Astrocyte (in vitro differentiated cells and primary cell): ENCODE measurements around the gene SGK1. TPM values are rescaled to one million over a fixed set of nuclear protein-coding genes. Genes with fewer than 3 reads are reported as not detected.

Source experiments
- DNase-seq: peaks from one replicate; pipeline ENCODE4 v3.0.0-alpha.2; 2010; ENCODE audit warnings: low read depth
- FAIRE-seq: peaks from 2 replicates; lab custom pipeline; 2011; peaks lifted over from hg19 to GRCh38; lab: Jason Lieb, UNC
- H2AFZ ChIP-seq: 2 replicates; pipeline ENCODE4 v1.6.0; 2012; ENCODE audit warnings: low read depth, low read length, inconsistent platforms
- H3K27ac ChIP-seq: 2 replicates; pipeline ENCODE4 v1.5.1; 2011; ENCODE audit warnings: low read depth, low read length, inconsistent platforms
- H3K27me3 ChIP-seq: 2 replicates; pipeline ENCODE4 v1.6.0; 2011; ENCODE audit warnings: low read length, inconsistent platforms; ENCODE audit not compliant: insufficient read depth
- H3K36me3 ChIP-seq: 2 replicates; pipeline ENCODE4 v1.5.1; 2011; ENCODE audit warnings: low read length, inconsistent platforms; ENCODE audit not compliant: insufficient read depth
- H3K4me1 ChIP-seq: 2 replicates; pipeline ENCODE4 v1.5.1; 2011; ENCODE audit warnings: low read length, inconsistent platforms; ENCODE audit not compliant: insufficient read depth
- H3K4me2 ChIP-seq: 2 replicates; pipeline ENCODE4 v1.6.0; 2012; ENCODE audit warnings: low read length, inconsistent platforms
- H3K4me3 ChIP-seq: 2 replicates; pipeline ENCODE4 v1.5.1; 2011; ENCODE audit warnings: low read depth, mild to moderate bottlenecking, low read length, inconsistent platforms; ENCODE audit not compliant: insufficient read depth
- H3K79me2 ChIP-seq: 2 replicates; pipeline ENCODE4 v1.6.0; 2012; ENCODE audit warnings: mild to moderate bottlenecking, low read length, inconsistent platforms; ENCODE audit not compliant: insufficient read depth
- H3K9ac ChIP-seq: 2 replicates; pipeline ENCODE4 v1.6.0; 2012; ENCODE audit warnings: mild to moderate bottlenecking, low read length, inconsistent platforms
- H3K9me3 ChIP-seq: 2 replicates; pipeline ENCODE4 v1.5.1; 2012; ENCODE audit warnings: low read depth, mild to moderate bottlenecking, low read length, inconsistent platforms; ENCODE audit not compliant: insufficient read depth
- H4K20me1 ChIP-seq: 2 replicates; pipeline ENCODE4 v1.6.0; 2012; ENCODE audit warnings: low read length, inconsistent platforms; ENCODE audit not compliant: insufficient read depth
- H3K27ac Mint-ChIP-seq: one replicate; pipeline ENCODE4 v1.8.0; 2021; ENCODE audit warnings: mild to moderate bottlenecking, mixed read lengths; ENCODE audit not compliant: unreplicated experiment
- H3K27me3 Mint-ChIP-seq: one replicate; pipeline ENCODE4 v1.8.0; 2021; ENCODE audit warnings: low read depth, mixed read lengths; ENCODE audit not compliant: unreplicated experiment
- H3K36me3 Mint-ChIP-seq: one replicate; pipeline ENCODE4 v1.8.0; 2021; ENCODE audit warnings: low read depth, mixed read lengths; ENCODE audit not compliant: unreplicated experiment
- H3K4me1 Mint-ChIP-seq: one replicate; pipeline ENCODE4 v1.8.0; 2021; ENCODE audit warnings: low read depth, mixed read lengths; ENCODE audit not compliant: unreplicated experiment
- H3K4me3 Mint-ChIP-seq: one replicate; pipeline ENCODE4 v1.8.0; 2021; ENCODE audit warnings: mild to moderate bottlenecking, moderate library complexity, mixed read lengths; ENCODE audit not compliant: unreplicated experiment
- H3K9me3 Mint-ChIP-seq: one replicate; pipeline ENCODE4 v1.8.0; 2021; ENCODE audit warnings: mild to moderate bottlenecking, mixed read lengths; ENCODE audit not compliant: unreplicated experiment
- CTCF ChIP-seq: IDR thresholded peaks from 2 replicates; pipeline ENCODE4 v1.5.1; 2011; ENCODE audit warnings: low read depth, mild to moderate bottlenecking, inconsistent platforms, low read length, moderate library complexity; ENCODE audit not compliant: insufficient read depth
- EZH2 ChIP-seq: IDR thresholded peaks from 2 replicates; pipeline ENCODE4 v1.6.1; 2012; ENCODE audit warnings: mild to moderate bottlenecking, low read length, inconsistent platforms; ENCODE audit not compliant: insufficient read depth
- total RNA-seq: library from RNA; stranded (reverse); gene quantifications from 2 replicates; pipeline ENCODE4 v1.2.1, GENCODE V29; 2021

SGK1 gene
- total RNA-seq, 1 donor from 2014 or later = 117 TPM

GRCh38 chr6:134351615-134352474 is 33.9 kb upstream of the SGK1 start:
- DNase-seq = no peak
- no peak overlapping the region for H2AFZ ChIP-seq
- TF ChIP-seq CTCF = no peak
- no peak for TF ChIP-seq EZH2
- H3K4me3 ChIP-seq = no peak overlapping the region
- no peaks in the 10 kb centered on the region for H3K9me3 ChIP-seq
- no peaks in the 10 kb centered on the region for H3K36me3 ChIP-seq
- Mint-ChIP-seq H3K9me3 (peaks cover 4% of the 10 kb centered on the region), H3K4me1 (peaks cover 33% of the 10 kb centered on the region), H3K27ac (no peak overlapping the region), H3K36me3 (no peaks in the 10 kb centered on the region), H3K4me3 (no peak overlapping the region), H3K27me3 (no peaks in the 10 kb centered on the region)
- no peak overlapping the region for H3K27ac ChIP-seq
- H3K4me1 ChIP-seq = peaks cover 30% of the 10 kb centered on the region
- H3K27me3 ChIP-seq = no peaks in the 10 kb centered on the region
- no peak overlapping the region for H3K9ac ChIP-seq
- no peak overlapping the region for H3K4me2 ChIP-seq
- H3K79me2 ChIP-seq = no peaks in the 10 kb centered on the region
- H4K20me1 ChIP-seq = no peaks in the 10 kb centered on the region
- no peak for FAIRE-seq

- Histone ChIP-seq H4K20me1 (no peaks in the 10 kb centered on the region), H3K4me2 (peak overlapping the region; percentile 84), H3K27me3 (no peaks in the 10 kb centered on the region), H3K4me3 (peak overlapping the region; percentile 50), H2AFZ (peak overlapping the region; percentile 57), H3K27ac (peak overlapping the region; percentile 97), H3K4me1 (peaks cover 22% of the 10 kb centered on the region), H3K36me3 (no peaks in the 10 kb centered on the region), H3K79me2 (no peaks in the 10 kb centered on the region), H3K9me3 (no peaks in the 10 kb centered on the region), H3K9ac (peak overlapping the region; percentile 83)
- H3K4me1 Mint-ChIP-seq = peaks cover 24% of the 10 kb centered on the region
- H3K4me3 Mint-ChIP-seq = no peak overlapping the region
- FAIRE-seq (peak; percentile 100), DNase-seq (peak; percentile 99)
- H3K27ac Mint-ChIP-seq = peak overlapping the region; percentile 51
- H3K27me3 Mint-ChIP-seq = no peaks in the 10 kb centered on the region
- TF ChIP-seq EZH2 = no peak
- TF ChIP-seq CTCF = no peak
- H3K36me3 Mint-ChIP-seq = no peaks in the 10 kb centered on the region
- H3K9me3 Mint-ChIP-seq = no peaks in the 10 kb centered on the region
Observed at GRCh38 chr6:134347885-134348805, 30.2 kb upstream of the SGK1 start.
